ENCODE results near the gene ANAPC2.

ANAPC2 gene, protein sequence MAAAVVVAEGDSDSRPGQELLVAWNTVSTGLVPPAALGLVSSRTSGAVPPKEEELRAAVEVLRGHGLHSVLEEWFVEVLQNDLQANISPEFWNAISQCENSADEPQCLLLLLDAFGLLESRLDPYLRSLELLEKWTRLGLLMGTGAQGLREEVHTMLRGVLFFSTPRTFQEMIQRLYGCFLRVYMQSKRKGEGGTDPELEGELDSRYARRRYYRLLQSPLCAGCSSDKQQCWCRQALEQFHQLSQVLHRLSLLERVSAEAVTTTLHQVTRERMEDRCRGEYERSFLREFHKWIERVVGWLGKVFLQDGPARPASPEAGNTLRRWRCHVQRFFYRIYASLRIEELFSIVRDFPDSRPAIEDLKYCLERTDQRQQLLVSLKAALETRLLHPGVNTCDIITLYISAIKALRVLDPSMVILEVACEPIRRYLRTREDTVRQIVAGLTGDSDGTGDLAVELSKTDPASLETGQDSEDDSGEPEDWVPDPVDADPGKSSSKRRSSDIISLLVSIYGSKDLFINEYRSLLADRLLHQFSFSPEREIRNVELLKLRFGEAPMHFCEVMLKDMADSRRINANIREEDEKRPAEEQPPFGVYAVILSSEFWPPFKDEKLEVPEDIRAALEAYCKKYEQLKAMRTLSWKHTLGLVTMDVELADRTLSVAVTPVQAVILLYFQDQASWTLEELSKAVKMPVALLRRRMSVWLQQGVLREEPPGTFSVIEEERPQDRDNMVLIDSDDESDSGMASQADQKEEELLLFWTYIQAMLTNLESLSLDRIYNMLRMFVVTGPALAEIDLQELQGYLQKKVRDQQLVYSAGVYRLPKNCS

DNA sequence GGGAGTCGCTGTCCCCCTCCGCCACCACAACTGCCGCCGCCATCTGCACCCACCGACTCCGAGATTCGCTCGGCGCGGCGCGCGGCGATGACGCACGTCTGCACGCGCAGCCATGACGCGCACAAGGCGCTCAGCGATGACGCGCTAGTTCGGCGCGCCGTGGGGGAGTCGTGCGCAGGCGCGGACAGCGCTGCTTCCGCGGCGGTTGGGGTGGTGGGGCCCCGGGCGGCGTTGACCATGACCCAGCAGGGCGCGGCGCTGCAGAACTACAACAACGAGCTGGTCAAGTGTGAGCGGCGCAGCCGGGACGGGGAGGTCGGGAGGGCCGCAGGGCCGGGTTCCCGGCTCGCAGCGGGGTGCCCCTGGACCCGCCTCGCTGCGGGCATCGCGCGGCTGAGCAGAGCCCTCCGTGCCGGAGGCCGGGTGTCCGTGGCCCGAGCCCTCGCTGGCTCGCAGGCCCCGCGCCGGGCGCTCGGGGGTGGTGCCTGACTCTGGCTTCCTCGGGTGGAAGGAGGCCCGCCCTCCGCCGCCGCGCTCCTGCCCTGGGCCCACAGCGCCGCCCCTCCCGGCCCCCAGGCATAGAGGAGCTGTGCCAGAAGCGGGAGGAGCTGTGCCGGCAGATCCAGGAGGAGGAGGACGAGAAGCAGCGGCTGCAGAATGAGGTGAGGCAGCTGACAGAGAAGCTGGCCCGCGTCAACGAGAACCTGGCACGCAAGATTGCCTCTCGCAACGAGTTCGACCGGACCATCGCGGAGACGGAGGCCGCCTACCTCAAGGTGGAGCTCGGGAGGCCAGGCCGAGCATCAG lies at the start of gene ANAPC2, which contains the start of gene SSNA1:
ANAPC2 (minus strand) TSS at position 71 of the 807 bp plus-strand sequence; CDS start at position 43, 28 bp downstream.
SSNA1 (plus strand) TSS at position 187 of the 807 bp plus-strand sequence; CDS start at position 238, 51 bp downstream.
- peak within 1 kb of the TSS; percentile 60 for H3K4me3 ChIP-seq (ENCODE audit: low read depth, low read length)
- no peaks in the 10 kb centered on the region for H3K27me3 ChIP-seq (ENCODE audit: insufficient read depth, low read depth, severe bottlenecking)
- H3K27ac ChIP-seq, result peak within 1 kb of the TSS; percentile 87
- peak; percentile 84 for DNase-seq
- H3K9me3 ChIP-seq (ENCODE audit: severe bottlenecking), result no peaks in the 10 kb centered on the region
- TF ChIP-seq, protein P1, sequence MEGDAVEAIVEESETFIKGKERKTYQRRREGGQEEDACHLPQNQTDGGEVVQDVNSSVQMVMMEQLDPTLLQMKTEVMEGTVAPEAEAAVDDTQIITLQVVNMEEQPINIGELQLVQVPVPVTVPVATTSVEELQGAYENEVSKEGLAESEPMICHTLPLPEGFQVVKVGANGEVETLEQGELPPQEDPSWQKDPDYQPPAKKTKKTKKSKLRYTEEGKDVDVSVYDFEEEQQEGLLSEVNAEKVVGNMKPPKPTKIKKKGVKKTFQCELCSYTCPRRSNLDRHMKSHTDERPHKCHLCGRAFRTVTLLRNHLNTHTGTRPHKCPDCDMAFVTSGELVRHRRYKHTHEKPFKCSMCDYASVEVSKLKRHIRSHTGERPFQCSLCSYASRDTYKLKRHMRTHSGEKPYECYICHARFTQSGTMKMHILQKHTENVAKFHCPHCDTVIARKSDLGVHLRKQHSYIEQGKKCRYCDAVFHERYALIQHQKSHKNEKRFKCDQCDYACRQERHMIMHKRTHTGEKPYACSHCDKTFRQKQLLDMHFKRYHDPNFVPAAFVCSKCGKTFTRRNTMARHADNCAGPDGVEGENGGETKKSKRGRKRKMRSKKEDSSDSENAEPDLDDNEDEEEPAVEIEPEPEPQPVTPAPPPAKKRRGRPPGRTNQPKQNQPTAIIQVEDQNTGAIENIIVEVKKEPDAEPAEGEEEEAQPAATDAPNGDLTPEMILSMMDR (IDR thresholded peaks at IDR 0.05; ENCODE audit: low read depth, low read length), result peak; percentile 33
- H3K36me3 ChIP-seq, result peaks cover 4% of the 10 kb centered on the region; the same call in 1 of the 2 replicates

DNA sequence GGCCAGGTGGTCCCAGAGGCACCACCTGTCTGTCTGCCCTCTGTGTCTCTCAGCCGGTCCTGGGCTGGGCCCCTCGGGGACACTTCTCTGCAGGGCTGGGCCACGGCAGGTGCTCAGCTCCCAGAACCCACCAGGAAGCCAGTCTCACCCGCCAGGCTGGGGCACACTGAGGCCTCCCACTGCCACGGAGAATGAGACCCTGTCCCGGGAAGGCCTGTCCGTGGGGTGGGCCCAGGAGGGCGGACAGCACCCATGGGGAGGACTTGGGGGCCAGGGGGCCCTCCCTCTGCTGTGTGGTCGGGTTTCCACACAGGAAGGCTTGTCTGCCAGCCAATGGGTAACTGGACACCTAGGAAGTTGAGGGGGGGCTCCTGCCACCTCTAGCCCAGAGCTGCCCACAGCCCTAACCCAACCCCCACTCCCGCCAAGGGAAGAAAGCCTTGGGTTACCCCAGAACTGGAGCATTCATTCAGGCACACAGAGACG lies 48.6 kb upstream of the ANAPC2 start:
- no peaks in the 10 kb centered on the region for H3K27me3 ChIP-seq (ENCODE audit: insufficient read depth, low read depth, severe bottlenecking)
- no peak for DNase-seq
- no peaks in the 10 kb centered on the region for H3K9me3 ChIP-seq (ENCODE audit: severe bottlenecking)
- TF ChIP-seq, protein P1 (IDR thresholded peaks at IDR 0.05; ENCODE audit: low read depth, low read length), result no peak
- H3K36me3 ChIP-seq, result peaks cover 4% of the 10 kb centered on the region
- H3K27ac ChIP-seq, result peak overlapping the region; percentile 56
- no peak overlapping the region for H3K4me3 ChIP-seq (ENCODE audit: low read depth, low read length)

GRCh38 chr9:137236238-137236935 lies 48.0 kb upstream of the ANAPC2 start:
- TF ChIP-seq, protein P1 (IDR thresholded peaks at IDR 0.05; ENCODE audit: low read depth, low read length), result peak; percentile 76
- DNase-seq, result peak; percentile 83
- Histone ChIP-seq H3K9me3 (ENCODE audit: severe bottlenecking) (no peaks in the 10 kb centered on the region), H3K27me3 (ENCODE audit: insufficient read depth, low read depth, severe bottlenecking) (no peaks in the 10 kb centered on the region), H3K27ac (peak overlapping the region; percentile 56), H3K36me3 (no peaks in the 10 kb centered on the region), H3K4me3 (ENCODE audit: low read depth, low read length) (peak overlapping the region; percentile 32)

- peak overlapping the region; percentile 32; the same call in 1 of the 2 replicates for H3K4me3 ChIP-seq (ENCODE audit: low read depth, low read length)
- TF ChIP-seq, protein P1 (IDR thresholded peaks at IDR 0.05; ENCODE audit: low read depth, low read length), result peak; percentile 0; the same call in 1 of the 2 replicates
- no peak for DNase-seq
- H3K36me3 ChIP-seq, result no peaks in the 10 kb centered on the region
- no peaks in the 10 kb centered on the region for H3K9me3 ChIP-seq (ENCODE audit: severe bottlenecking)
- no peaks in the 10 kb centered on the region for H3K27me3 ChIP-seq (ENCODE audit: insufficient read depth, low read depth, severe bottlenecking)
- no peak overlapping the region for H3K27ac ChIP-seq
Observed at GRCh38 chr9:137235424-137236237, 47.3 kb upstream of the ANAPC2 start.
